GM18861 (cell line): ENCODE measurements around the gene ZNF629.
"Not testable (repeated sequence)": the region's sequence is repeated elsewhere in the genome, so short reads cannot be mapped to it uniquely, and the experiment has no call there.

Experiments
- ATAC-seq: cut with Tn5 transposase; IDR thresholded peaks from one replicate; pipeline ENCODE4 v1.9.1; 2021; ENCODE audit not compliant: unreplicated experiment

Gene ZNF629

GRCh38 chr16:30786936-30787612 lies at the start of gene ZNF629:
Gene ZNF629 (minus strand): TSS chr16:30787205. CDS start chr16:30784482, 2,723 bp downstream.
- no peak for ATAC-seq

GRCh38 chr16:30834130-30834740 lies 47.2 kb upstream of the ZNF629 start:
- ATAC-seq, result no peak

- no peak for ATAC-seq
Observed at GRCh38 chr16:30830072-30830417, 43.0 kb upstream of the ZNF629 start.

- ATAC-seq, result no peak
Observed at GRCh38 chr16:30829130-30830071, 42.4 kb upstream of the ZNF629 start.

GRCh38 chr16:30821891-30822290 lies 34.9 kb upstream of the ZNF629 start:
- ATAC-seq, result no peak

- not testable (repeated sequence) for ATAC-seq
Observed at GRCh38 chr16:30821441-30821840, 34.4 kb upstream of the ZNF629 start.

GRCh38 chr16:30820952-30821421 lies 34.0 kb upstream of the ZNF629 start:
- ATAC-seq, result no peak

- no peak for ATAC-seq
Observed at GRCh38 chr16:30816769-30817168, 29.8 kb upstream of the ZNF629 start.

GRCh38 chr16:30813821-30814189 lies 26.8 kb upstream of the ZNF629 start:
- peak; percentile 5 for ATAC-seq

- not testable (repeated sequence) for ATAC-seq
Observed at GRCh38 chr16:30809675-30810074, 22.7 kb upstream of the ZNF629 start.

- ATAC-seq, result not testable (repeated sequence)
Observed at GRCh38 chr16:30808890-30809426, 22.0 kb upstream of the ZNF629 start.

GRCh38 chr16:30808146-30808545 lies 21.1 kb upstream of the ZNF629 start:
- no peak for ATAC-seq

- no peak for ATAC-seq
Observed at GRCh38 chr16:30805370-30806169, 18.6 kb upstream of the ZNF629 start.

GRCh38 chr16:30805056-30805369 lies 18.0 kb upstream of the ZNF629 start:
- no peak for ATAC-seq

- ATAC-seq, result no peak
Observed at GRCh38 chr16:30802936-30803335, 15.9 kb upstream of the ZNF629 start.

- ATAC-seq, result no peak
Observed at GRCh38 chr16:30797670-30798309, 10.8 kb upstream of the ZNF629 start.

- ATAC-seq, result no peak
Observed at GRCh38 chr16:30794634-30795033, 7.6 kb upstream of the ZNF629 start.

GRCh38 chr16:30793508-30794069 lies 6.6 kb upstream of the ZNF629 start:
- ATAC-seq, result no peak

- no peak for ATAC-seq
Observed at GRCh38 chr16:30787613-30788378, 791 bp upstream of the ZNF629 start.
